HL-60 (cell line): ENCODE results near the gene GH1.
"Not testable (repeated sequence)": the region's sequence is repeated elsewhere in the genome, so short reads cannot be mapped to it uniquely, and the experiment has no call there.

ENCODE experiments used
- CTCF ChIP-seq: IDR thresholded peaks from one replicate; pipeline ENCODE4 v1.5.1; 2011; ENCODE audit warnings: low read length, control low read depth, inconsistent platforms; ENCODE audit not compliant: insufficient read depth
- GABPA ChIP-seq: IDR thresholded peaks from 2 replicates; pipeline ENCODE4 v1.6.1; 2012; ENCODE audit warnings: low read depth
- POLR2AphosphoS5 ChIP-seq: IDR thresholded peaks from 2 replicates; pipeline ENCODE4 v1.6.1; 2012; ENCODE audit warnings: low read depth
- REST ChIP-seq: IDR thresholded peaks from 2 replicates; pipeline ENCODE4 v1.6.1; 2012; ENCODE audit warnings: low read depth; ENCODE audit not compliant: insufficient replicate concordance
- SPI1 ChIP-seq: IDR thresholded peaks from 2 replicates; pipeline ENCODE4 v1.6.1; 2012; ENCODE audit warnings: low read depth, mild to moderate bottlenecking, borderline replicate concordance

GRCh38 chr17:63873577-63873976 lies 45.1 kb downstream of the GH1 start, which contains the start of gene CSH2:
- not testable (repeated sequence) for TF ChIP-seq POLR2AphosphoS5, CTCF, REST, GABPA, SPI1
